GM12878 (cell line): ENCODE data around the gene LSM14B. TPM values are rescaled to one million over a fixed set of nuclear protein-coding genes. Genes with fewer than 3 reads are reported as not detected.

ENCODE experiments used
- ATAC-seq: fragments of 200-7000 bp; cut with Tn5 transposase; 3 replicates; pipeline ENCODE4 v1.9.1; 2020; ENCODE audit warnings: mild to moderate bottlenecking, moderate library complexity
- BruUV-seq: library from RNA; stranded (reverse); fragments of 400-500 nt; replicated peaks from 2 replicates; lab custom pipeline; 2021; lab: Mats Ljungman, UMichigan
- CTCF ChIA-PET: fragments of 300-600 bp; sonication (Branson Sonifier 250); formaldehyde crosslinking; extraction: SDS; loops from one replicate; lab custom pipeline; 2021; ENCODE audit warnings: inconsistent platforms; lab: Yijun Ruan, JAX
- POLR2A ChIA-PET: fragments of 350-600 bp; formaldehyde crosslinking; extraction: SDS; loops from one replicate; lab custom pipeline; 2021; ENCODE audit warnings: inconsistent platforms; lab: Charles Lee
- RAD21 ChIA-PET: fragments of 300-600 bp; sonication (Branson Sonifier 250); formaldehyde crosslinking; loops from one replicate; lab custom pipeline; 2023; ENCODE audit warnings: antibody characterized with exemption; ENCODE audit not compliant: unreplicated experiment; lab: Charles Lee
- SMC1A ChIA-PET: fragments of 300-600 bp; sonication (Branson Sonifier 250); formaldehyde crosslinking; loops from one replicate; lab custom pipeline; 2023; ENCODE audit not compliant: unreplicated experiment, uncharacterized antibody; lab: Charles Lee
- DNase-seq: peaks from one replicate; pipeline ENCODE4 v3.0.0-alpha.2; 2011; ENCODE audit warnings: low read depth, low spot score
- FAIRE-seq: peaks from 3 replicates; lab custom pipeline; 2011; peaks lifted over from hg19 to GRCh38; lab: Jason Lieb, UNC
- H2AFZ ChIP-seq: 2 replicates; pipeline ENCODE4 v1.6.0; 2011; ENCODE audit warnings: low read depth, low read length, control low read depth; ENCODE audit not compliant: control insufficient read depth
- H3K27ac ChIP-seq: 2 replicates; pipeline ENCODE4 v1.5.1; 2011; ENCODE audit warnings: control low read depth; ENCODE audit not compliant: control insufficient read depth, insufficient read depth
- H3K27me3 ChIP-seq, 2 experiments: replicated peaks in 1 of 2; 2 replicates each; pipeline versions ENCODE4 v1.6.0 to v1.6.1; 2011; ENCODE audit warnings: low read length in 1 of 2; ENCODE audit not compliant: control insufficient read depth in 2 of 2, insufficient read depth in 2 of 2
- H3K36me3 ChIP-seq, 2 experiments: 2 replicates each; pipeline ENCODE4 v1.5.1; 2011; ENCODE audit warnings: low read length in 1 of 2; ENCODE audit not compliant: control insufficient read depth in 2 of 2, insufficient read depth in 2 of 2
- H3K4me1 ChIP-seq: 2 replicates; pipeline ENCODE4 v1.6.1; 2011; ENCODE audit warnings: mild to moderate bottlenecking, low read length, moderate library complexity, mixed read lengths; ENCODE audit not compliant: control insufficient read depth, insufficient read depth
- H3K4me2 ChIP-seq: 2 replicates; pipeline ENCODE4 v1.6.0; 2011; ENCODE audit warnings: control low read depth; ENCODE audit not compliant: control insufficient read depth, insufficient read depth
- H3K4me3 ChIP-seq: fragments of 200-600 bp; sonication (generic); 2 replicates; pipeline ENCODE4 v1.5.1; 2016
- H3K79me2 ChIP-seq: 2 replicates; pipeline ENCODE4 v1.6.0; 2011; ENCODE audit warnings: low read length; ENCODE audit not compliant: control insufficient read depth, insufficient read depth
- H3K9ac ChIP-seq: 2 replicates; pipeline ENCODE4 v1.8.0; 2011; ENCODE audit warnings: low read length, control low read depth, mixed read lengths; ENCODE audit not compliant: control insufficient read depth, insufficient read depth
- H3K9me3 ChIP-seq: replicated peaks from 3 replicates; pipeline ENCODE4 v1.5.1; 2011; ENCODE audit warnings: mild to moderate bottlenecking, low read length; ENCODE audit not compliant: control insufficient read depth, insufficient read depth
- H4K20me1 ChIP-seq: 2 replicates; pipeline ENCODE4 v1.6.0; 2011; ENCODE audit not compliant: control insufficient read depth, insufficient read depth
- ATF2 ChIP-seq: IDR thresholded peaks from 2 replicates; pipeline ENCODE4 v1.6.1; 2012; ENCODE audit warnings: low read length, inconsistent platforms
- BHLHE40 ChIP-seq, 2 experiments: fragments of 450-650 bp in 1 of 2; IDR thresholded peaks; 2 replicates each; pipeline ENCODE4 v1.6.1; 2011 to 2017; ENCODE audit warnings: low read depth in 2 of 2, borderline replicate concordance in 1 of 2, improper control_type of control experiment in 1 of 2, low read length in 1 of 2, mild to moderate bottlenecking in 1 of 2
- FOXM1 ChIP-seq: IDR thresholded peaks from 2 replicates; pipeline ENCODE4 v1.6.1; 2012; ENCODE audit warnings: low read depth, mild to moderate bottlenecking, inconsistent platforms, low read length, moderate library complexity
- MAX ChIP-seq: IDR thresholded peaks from 2 replicates; pipeline ENCODE4 v1.6.1; 2012; ENCODE audit warnings: low read depth, low read length, improper control_type of control experiment
- NBN ChIP-seq: fragments of 450-650 bp; IDR thresholded peaks from 2 replicates; pipeline ENCODE4 v1.6.1; 2016
- STAT3 ChIP-seq: IDR thresholded peaks from 2 replicates; pipeline ENCODE4 v1.6.1; 2011; ENCODE audit warnings: low read depth, low read length, improper control_type of control experiment
- WGBS: methylation state at CpG from one replicate; pipeline ENCODE4 v1.1.6; 2016; ENCODE audit warnings: low lambda C conversion rate; ENCODE audit not compliant: insufficient replicate concordance, insufficient coverage; ENCODE audit errors: missing lambda C conversion rate; 5-methylcytosine and 5-hydroxymethylcytosine counted together
- in situ Hi-C: fragments of 300-500 bp; cut with MboI; formaldehyde crosslinking; loops from 9 replicates; pipeline ENCODE4 v1.14.3; 2018; ENCODE audit warnings: mixed read lengths
- intact Hi-C: fragments of 100-400 bp; cut with micrococcal nuclease; formaldehyde crosslinking; loops from one replicate; pipeline ENCODE4 v1.14.2; 2022; ENCODE audit not compliant: unreplicated experiment
- polyA plus RNA-seq, 11 experiments: library from polyadenylated mRNA; depleted of rRNA in 4 of 11; unstranded in 6 of 11; stranded (reverse) in 5 of 11; fragments of >200 nt; fragmentation: Nextera tagmentation in 4 of 11; fragmentation: Illumina TruSeq in 1 of 11; extraction: Ambion mirVana in 4 of 11; extraction: Trizol in 1 of 11; gene quantifications; 1 replicate in 1 of 11; 2 replicates in 10 of 11; pipeline versions ENCODE4 v1.2.1 to v1.2.3, GENCODE V29; 2011 to 2016; ENCODE audit warnings: inconsistent platforms in 2 of 11, missing spikeins in 2 of 11, low read depth in 1 of 11
- total RNA-seq, 4 experiments: library from RNA; depleted of rRNA in 3 of 4; stranded (reverse); fragments of >200 nt in 3 of 4; fragmentation: Illumina TruSeq in 1 of 4; extraction: Trizol in 1 of 4; gene quantifications; 2 replicates each; pipeline versions ENCODE4 v1.2.1 to v1.2.3, GENCODE V29; 2013 to 2021
- TF ChIP-seq, protein P1 (sequence below): IDR thresholded peaks from 2 replicates; pipeline ENCODE4 v1.6.1; 2011; ENCODE audit warnings: low read depth, low read length, improper control_type of control experiment, borderline replicate concordance
- TF ChIP-seq, protein P2 (sequence below): fragments of 450-650 bp; IDR thresholded peaks from 2 replicates; pipeline ENCODE4 v1.6.1; 2017; ENCODE audit warnings: borderline replicate concordance

The LSM14B gene
- total and polyA plus RNA-seq, 10 of the 15 experiments (the other 5 are each of a cell fraction or from before 2014, with no cell fraction given): 0.56 to 34.3 (median 15.6) TPM

GRCh38 chr20:62097881-62098407, 24.3 kb upstream of the LSM14B start (continued):
- TF ChIP-seq ATF2 (no peak), MAX (no peak)
- TF ChIP-seq, all 136 proteins: peak for 0

- 16% methylated on average over 4 of the region's 4 CpGs for WGBS
Measured at GRCh38 chr20:62101078-62101477, 21.2 kb upstream of the LSM14B start.

More at GRCh38 chr20:62101078-62101477, 21.2 kb upstream of the LSM14B start:
- BruUV-seq: no TSS peak
- Histone ChIP-seq H3K4me2 (no peak overlapping the region), H3K27ac (no peak overlapping the region), H3K79me2 (no peaks in the 10 kb centered on the region), H3K9ac (no peak overlapping the region), H3K4me3 (no peak overlapping the region), H3K36me3 (no peaks in the 10 kb centered on the region), H4K20me1 (no peaks in the 10 kb centered on the region), H3K9me3 (peaks cover 8% of the 10 kb centered on the region; the same call in 1 of the 3 replicates), H3K4me1 (no peaks in the 10 kb centered on the region), H2AFZ (no peak overlapping the region), H3K27me3 (no peaks in the 10 kb centered on the region)
- intact Hi-C loops: no loop called here
- in situ Hi-C loops: no loop called here
- TF ChIP-seq STAT3: no peak
- TF ChIP-seq, protein P1, sequence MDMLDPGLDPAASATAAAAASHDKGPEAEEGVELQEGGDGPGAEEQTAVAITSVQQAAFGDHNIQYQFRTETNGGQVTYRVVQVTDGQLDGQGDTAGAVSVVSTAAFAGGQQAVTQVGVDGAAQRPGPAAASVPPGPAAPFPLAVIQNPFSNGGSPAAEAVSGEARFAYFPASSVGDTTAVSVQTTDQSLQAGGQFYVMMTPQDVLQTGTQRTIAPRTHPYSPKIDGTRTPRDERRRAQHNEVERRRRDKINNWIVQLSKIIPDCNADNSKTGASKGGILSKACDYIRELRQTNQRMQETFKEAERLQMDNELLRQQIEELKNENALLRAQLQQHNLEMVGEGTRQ: no peak
- TF ChIP-seq, protein P2, sequence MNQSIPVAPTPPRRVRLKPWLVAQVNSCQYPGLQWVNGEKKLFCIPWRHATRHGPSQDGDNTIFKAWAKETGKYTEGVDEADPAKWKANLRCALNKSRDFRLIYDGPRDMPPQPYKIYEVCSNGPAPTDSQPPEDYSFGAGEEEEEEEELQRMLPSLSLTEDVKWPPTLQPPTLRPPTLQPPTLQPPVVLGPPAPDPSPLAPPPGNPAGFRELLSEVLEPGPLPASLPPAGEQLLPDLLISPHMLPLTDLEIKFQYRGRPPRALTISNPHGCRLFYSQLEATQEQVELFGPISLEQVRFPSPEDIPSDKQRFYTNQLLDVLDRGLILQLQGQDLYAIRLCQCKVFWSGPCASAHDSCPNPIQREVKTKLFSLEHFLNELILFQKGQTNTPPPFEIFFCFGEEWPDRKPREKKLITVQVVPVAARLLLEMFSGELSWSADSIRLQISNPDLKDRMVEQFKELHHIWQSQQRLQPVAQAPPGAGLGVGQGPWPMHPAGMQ: no peak
- no peak for TF ChIP-seq NBN
- TF ChIP-seq FOXM1: no peak
- no peak for TF ChIP-seq BHLHE40 (IDR thresholded peaks at IDR 0.05; ENCODE audit: borderline replicate concordance in 1 of 2, low read depth in 2 of 2, low read length in 1 of 2)
- SMC1A ChIA-PET: no interaction called here
- no peak for FAIRE-seq
- no peak for ATAC-seq
- no peak for DNase-seq
- CTCF ChIA-PET: interaction anchor here (0.6 to 0.9 kb wide), 2 partner anchors 26 to 95 kb away, joined by 3 to 5 read pairs; no protein-coding TSS in a partner anchor
- RAD21 ChIA-PET: no interaction called here
- POLR2A ChIA-PET: no interaction called here
